DND-41 (cell line): ENCODE measurements around the gene ZNF619.

Experiments
- EZH2 ChIP-seq: IDR thresholded peaks from 3 replicates; pipeline ENCODE4 v1.6.1; 2012; ENCODE audit warnings: borderline replicate concordance, low read depth, mild to moderate bottlenecking, moderate library complexity, low read length, inconsistent platforms; ENCODE audit not compliant: severe bottlenecking
- TF ChIP-seq, protein P1 (sequence below): IDR thresholded peaks from 2 replicates; pipeline ENCODE4 v1.5.1; 2012; ENCODE audit warnings: borderline replicate concordance, low read length, moderate library complexity, mild to moderate bottlenecking; ENCODE audit not compliant: poor library complexity, severe bottlenecking; ENCODE audit errors: extremely low read depth

DNA sequence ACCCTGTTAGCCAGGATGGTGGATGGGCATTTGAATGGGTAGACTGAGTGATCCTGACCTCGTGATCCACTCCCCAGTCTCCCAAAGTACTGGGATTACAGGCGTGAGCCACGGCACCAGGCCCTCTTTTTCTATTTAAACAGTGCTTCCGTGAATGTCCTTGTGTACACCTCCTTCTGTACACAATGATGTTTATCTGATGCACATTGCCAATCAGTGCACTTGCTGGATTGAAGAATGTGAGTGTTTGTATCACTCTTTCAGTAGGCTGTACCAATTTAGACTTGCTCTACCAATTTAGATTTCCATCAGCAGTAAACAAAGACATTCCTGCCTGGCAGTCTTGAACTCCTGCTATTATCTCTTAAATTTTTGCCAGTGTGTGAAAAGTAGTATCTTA lies 8.9 kb upstream of the ZNF619 start:
- TF ChIP-seq, protein P1, sequence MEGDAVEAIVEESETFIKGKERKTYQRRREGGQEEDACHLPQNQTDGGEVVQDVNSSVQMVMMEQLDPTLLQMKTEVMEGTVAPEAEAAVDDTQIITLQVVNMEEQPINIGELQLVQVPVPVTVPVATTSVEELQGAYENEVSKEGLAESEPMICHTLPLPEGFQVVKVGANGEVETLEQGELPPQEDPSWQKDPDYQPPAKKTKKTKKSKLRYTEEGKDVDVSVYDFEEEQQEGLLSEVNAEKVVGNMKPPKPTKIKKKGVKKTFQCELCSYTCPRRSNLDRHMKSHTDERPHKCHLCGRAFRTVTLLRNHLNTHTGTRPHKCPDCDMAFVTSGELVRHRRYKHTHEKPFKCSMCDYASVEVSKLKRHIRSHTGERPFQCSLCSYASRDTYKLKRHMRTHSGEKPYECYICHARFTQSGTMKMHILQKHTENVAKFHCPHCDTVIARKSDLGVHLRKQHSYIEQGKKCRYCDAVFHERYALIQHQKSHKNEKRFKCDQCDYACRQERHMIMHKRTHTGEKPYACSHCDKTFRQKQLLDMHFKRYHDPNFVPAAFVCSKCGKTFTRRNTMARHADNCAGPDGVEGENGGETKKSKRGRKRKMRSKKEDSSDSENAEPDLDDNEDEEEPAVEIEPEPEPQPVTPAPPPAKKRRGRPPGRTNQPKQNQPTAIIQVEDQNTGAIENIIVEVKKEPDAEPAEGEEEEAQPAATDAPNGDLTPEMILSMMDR = no peak
- no peak for TF ChIP-seq EZH2
